ENCODE measurements around the gene CREBL2. TPM values are rescaled to one million over a fixed set of nuclear protein-coding genes. Genes with fewer than 3 reads are reported as not detected.

Gene CREBL2
- total RNA-seq, 1 experiment from 2014 or later: 18.3 TPM

GRCh38 chr12:12620730-12621315 lies 9.1 kb downstream of the CREBL2 start:
- H3K27ac Mint-ChIP-seq: no peak overlapping the region
- H3K4me1 Mint-ChIP-seq: peaks cover 15 to 21% of the 10 kb centered on the region in 2 experiments
- Histone ChIP-seq H3K14ac (ENCODE audit: insufficient read depth, low read length) (no peak overlapping the region), H3K18ac (ENCODE audit: insufficient read length, low read depth, low read length) (no peak overlapping the region), H3K56ac (ENCODE audit: insufficient read length, low read depth, low read length) (no peak overlapping the region), H2BK12ac (ENCODE audit: insufficient read length, low read depth, low read length) (no peak overlapping the region), H3K4ac (ENCODE audit: low read depth, low read length) (no peak overlapping the region), H4K5ac (ENCODE audit: insufficient read length, low read depth, low read length) (no peak overlapping the region), H3K23ac (ENCODE audit: insufficient read length, low read depth, low read length) (no peak overlapping the region), H3K4me1 (ENCODE audit: insufficient read depth, low read length) (no peaks in the 10 kb centered on the region), H3K79me1 (ENCODE audit: insufficient read depth, low read depth, low read length, poor library complexity, severe bottlenecking) (no peaks in the 10 kb centered on the region), H2AFZ (ENCODE audit: low read length) (no peak overlapping the region), H4K8ac (replicated peaks; ENCODE audit: insufficient read length, low read depth, low read length) (no peak overlapping the region), H4K20me1 (ENCODE audit: control insufficient read depth, insufficient read depth, insufficient read length) (no peaks in the 10 kb centered on the region), H3K9ac (ENCODE audit: extremely low read depth, insufficient read length, low read length) (no peak overlapping the region), H3K4me2 (ENCODE audit: insufficient read depth, insufficient read length, low read length) (no peak overlapping the region), H3T11ph (ENCODE audit: low read length) (no peak overlapping the region), H3K9me3 (ENCODE audit: control insufficient read depth, low read depth, low read length) (no peaks in the 10 kb centered on the region), H2BK20ac (ENCODE audit: low read depth, low read length, poor library complexity, severe bottlenecking) (no peak overlapping the region), H4K91ac (ENCODE audit: insufficient read length, low read depth, low read length) (no peak overlapping the region), H3K27ac (ENCODE audit: insufficient read length, low read depth, low read length) (no peak overlapping the region), H2AK5ac (ENCODE audit: insufficient read length, low read length) (no peak overlapping the region), H2BK5ac (ENCODE audit: insufficient read length, low read length) (no peak overlapping the region), H3K23me2 (ENCODE audit: insufficient read length, low read depth, low read length, poor library complexity, severe bottlenecking) (no peaks in the 10 kb centered on the region), H2BK15ac (ENCODE audit: low read depth, low read length) (no peak overlapping the region), H2BK120ac (ENCODE audit: low read depth, low read length, poor library complexity, severe bottlenecking) (no peak overlapping the region), H3K79me2 (ENCODE audit: insufficient read depth, low read length) (no peaks in the 10 kb centered on the region), H3K27me3 (ENCODE audit: insufficient read depth, low read length) (no peaks in the 10 kb centered on the region)
- no peaks in the 10 kb centered on the region for H3K27me3 Mint-ChIP-seq (ENCODE audit: low read depth)
- WGBS (ENCODE audit: extremely low coverage, insufficient read length, low lambda C conversion rate): no CpG with 5 or more reads among the region's 6 CpGs
- TF ChIP-seq CTCF (conservative IDR thresholded peaks at IDR 0.05): no peak
- H3K36me3 Mint-ChIP-seq (ENCODE audit: insufficient read depth in 1 of 3, low read depth in 3 of 3): peaks cover 23 to 43% (median 36%) of the 10 kb centered on the region in 3 experiments
- no peak for DNase-seq
- no peak overlapping the region for H3K4me3 Mint-ChIP-seq
- peaks cover 18 to 27% of the 10 kb centered on the region in 2 experiments for H3K9me3 Mint-ChIP-seq
